Activated naive CD4-positive, alpha-beta T cell treated with anti-CD3 and anti-CD28 coated beads, Interleukin-2, amount 50 U/mL, for 72 hours (primary cell): ENCODE measurements around the gene RAB11FIP3. TPM values are rescaled to one million over a fixed set of nuclear protein-coding genes. Genes with fewer than 3 reads are reported as not detected.
A peak's percentile ranks its signal among the peaks of the same experiment; 100 is the strongest.
"Not testable (repeated sequence)": the region's sequence is repeated elsewhere in the genome, so short reads cannot be mapped to it uniquely, and the experiment has no call there.

Source experiments
- ATAC-seq, 2 donors: fragments of 150-1000 bp; cut with Tn5 transposase; 2 replicates each; pipeline ENCODE4 v1.10.0; 2021; ENCODE audit warnings: mild to moderate bottlenecking in 2 of 2, moderate library complexity in 2 of 2
- DNase-seq, 2 donors: peaks; one replicate each; pipeline ENCODE4 v3.0.0; 2021 to 2022; ENCODE audit warnings: low spot score in 2 of 2
- H3K27ac Mint-ChIP-seq, 2 donors: one replicate each; pipeline ENCODE4 v1.8.0; 2022; ENCODE audit warnings: mild to moderate bottlenecking in 2 of 2, mixed read lengths in 2 of 2
- H3K36me3 Mint-ChIP-seq, 2 donors: one replicate each; pipeline ENCODE4 v1.8.0; 2022; ENCODE audit warnings: mixed read lengths in 2 of 2
- H3K9me3 Mint-ChIP-seq, 2 donors: one replicate each; pipeline ENCODE4 v1.8.0; 2022; ENCODE audit warnings: mixed read lengths in 2 of 2
- total RNA-seq, 2 donors: library from RNA; stranded (reverse); gene quantifications; one replicate each; pipeline ENCODE4 v1.2.3, GENCODE V29; 2022

The RAB11FIP3 gene
- total RNA-seq, 2 donors from 2014 or later, result 18.6 to 32.0 TPM

- H3K27ac Mint-ChIP-seq, result peak overlapping the region in 1 of 2 donors; percentile 75
- DNase-seq (no peak), ATAC-seq (no peak)
- H3K9me3 Mint-ChIP-seq, result no peaks in the 10 kb centered on the region
- H3K36me3 Mint-ChIP-seq, result no peaks in the 10 kb centered on the region
These were observed 19.6 kb upstream of the RAB11FIP3 start for GRCh38 chr16:405548-406506.

DNA sequence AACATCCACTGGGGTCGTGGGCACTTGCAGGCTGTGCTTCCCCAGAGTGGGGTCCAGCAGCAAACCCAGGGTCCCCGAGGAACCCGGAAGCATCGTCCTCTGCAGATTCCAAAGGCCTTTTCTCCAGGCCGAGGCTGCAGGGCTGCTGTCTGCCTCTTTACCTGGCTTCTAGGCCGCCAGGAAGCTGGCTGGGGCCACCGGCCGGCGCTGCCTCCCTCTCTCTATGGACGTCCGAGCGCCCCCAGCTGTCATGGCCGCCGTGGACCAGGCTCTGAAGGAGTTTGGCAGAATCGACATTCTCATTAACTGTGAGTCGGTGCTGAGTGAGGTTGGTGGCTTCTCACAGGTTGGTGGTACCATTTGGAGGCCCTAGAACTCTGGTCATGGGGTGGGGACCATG is 18.2 kb upstream of the RAB11FIP3 start:
- DNase-seq (no peak), ATAC-seq (no peak)
- Mint-ChIP-seq H3K36me3 (no peaks in the 10 kb centered on the region), H3K9me3 (no peaks in the 10 kb centered on the region), H3K27ac (no peak overlapping the region)

DNA sequence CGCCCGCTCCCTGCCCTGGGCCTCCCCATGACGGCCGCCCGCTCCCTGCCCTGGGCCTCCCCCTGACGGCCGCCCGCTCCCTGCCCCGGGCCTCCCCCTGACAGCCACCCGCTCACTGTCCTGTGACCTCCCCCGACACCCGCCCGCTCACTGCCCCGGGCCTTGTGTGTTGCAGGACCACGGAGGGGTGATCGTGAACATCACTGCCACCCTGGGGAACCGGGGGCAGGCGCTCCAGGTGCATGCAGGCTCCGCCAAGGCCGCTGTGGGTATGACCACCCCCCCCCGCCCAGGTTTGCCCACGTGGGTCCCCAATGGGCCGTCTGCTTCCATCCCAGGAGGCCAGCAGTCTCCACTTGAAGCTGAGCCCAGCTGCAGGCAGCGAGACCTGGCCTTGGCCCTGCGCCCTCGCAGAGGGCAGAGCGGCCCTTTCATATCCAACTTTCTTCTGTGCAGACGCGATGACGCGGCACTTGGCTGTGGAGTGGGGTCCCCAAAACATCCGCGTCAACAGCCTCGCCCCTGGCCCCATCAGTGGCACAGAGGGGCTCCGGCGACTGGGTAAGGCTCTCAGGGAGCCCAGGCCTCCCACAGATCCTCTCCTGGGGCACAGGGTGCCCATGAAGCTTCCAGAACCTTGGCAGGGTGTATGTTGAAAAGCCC is 14.8 kb upstream of the RAB11FIP3 start:
- Mint-ChIP-seq H3K9me3 (no peaks in the 10 kb centered on the region), H3K36me3 (no peaks in the 10 kb centered on the region), H3K27ac (no peak overlapping the region)
- DNase-seq, result no peak
- no peak for ATAC-seq

GRCh38 chr16:411576-412265 is 13.7 kb upstream of the RAB11FIP3 start:
- Mint-ChIP-seq H3K36me3 (no peaks in the 10 kb centered on the region), H3K27ac (no peak overlapping the region), H3K9me3 (no peaks in the 10 kb centered on the region)
- no peak for DNase-seq
- no peak for ATAC-seq

GRCh38 chr16:414395-415169 is 10.9 kb upstream of the RAB11FIP3 start:
- no peaks in the 10 kb centered on the region for H3K9me3 Mint-ChIP-seq
- no peak for ATAC-seq
- H3K36me3 Mint-ChIP-seq, result no peaks in the 10 kb centered on the region
- no peak for DNase-seq
- H3K27ac Mint-ChIP-seq, result no peak overlapping the region

DNA sequence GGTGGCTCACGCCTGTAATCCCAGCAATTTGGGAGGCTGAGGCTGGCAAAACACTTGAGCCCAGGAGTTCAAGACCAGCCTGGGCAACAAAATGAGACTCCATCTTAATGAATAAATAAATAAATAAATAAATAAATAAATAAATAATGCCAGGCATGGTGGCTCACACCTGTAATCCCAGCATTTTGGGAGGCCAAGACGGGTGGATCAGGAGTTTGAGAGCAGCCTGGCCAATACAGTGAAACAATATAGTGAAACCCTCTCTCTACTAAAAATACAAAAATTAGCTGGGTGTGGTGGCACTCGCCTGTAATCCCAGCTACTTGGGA is 10.3 kb upstream of the RAB11FIP3 start:
- ATAC-seq, H3K27ac Mint-ChIP-seq, H3K9me3 Mint-ChIP-seq, H3K36me3 Mint-ChIP-seq, DNase-seq: not testable (repeated sequence)

- not testable (repeated sequence) for H3K9me3 Mint-ChIP-seq, DNase-seq
These were observed 3.3 kb upstream of the RAB11FIP3 start for GRCh38 chr16:422179-422578.

GRCh38 chr16:424033-424622 is 1.3 kb upstream of the RAB11FIP3 start:
- DNase-seq (no peak), ATAC-seq (no peak)
- Mint-ChIP-seq H3K36me3 (peaks cover 0 to 6% of the 10 kb centered on the region in 2 donors), H3K27ac (peak overlapping the region in 1 of 2 donors; percentile 60), H3K9me3 (no peaks in the 10 kb centered on the region)

More at GRCh38 chr16:422179-422578, 3.3 kb upstream of the RAB11FIP3 start:
- ATAC-seq, H3K27ac Mint-ChIP-seq, H3K36me3 Mint-ChIP-seq: not testable (repeated sequence)

DNA sequence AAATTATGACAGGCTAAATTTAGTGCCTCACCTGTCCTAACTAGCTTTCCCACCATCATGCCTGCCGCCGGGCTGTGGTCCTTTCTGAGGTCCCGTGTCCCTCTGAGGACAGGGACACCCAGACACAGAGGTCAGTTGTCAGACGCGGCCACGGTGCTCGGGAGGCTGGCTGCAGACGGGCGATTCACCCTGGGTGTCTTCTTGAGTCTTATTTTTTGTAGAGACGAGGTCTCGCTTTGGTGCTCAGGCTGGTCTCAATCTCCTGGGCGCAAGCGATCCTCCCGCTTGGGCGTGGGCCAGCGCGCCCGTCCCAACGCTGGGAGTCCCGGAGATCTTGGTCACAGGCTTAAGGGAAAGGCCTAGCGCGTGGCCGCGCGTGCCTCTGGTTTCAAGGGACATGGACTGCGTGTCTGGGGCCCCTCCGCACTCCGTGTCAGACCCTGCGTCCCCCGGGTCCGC is 797 bp upstream of the RAB11FIP3 start:
- H3K36me3 Mint-ChIP-seq, result peaks cover 0 to 6% of the 10 kb centered on the region in 2 donors
- H3K27ac Mint-ChIP-seq, result peak overlapping the region; percentile 60 to 61
- DNase-seq, result no peak
- ATAC-seq, result no peak
- H3K9me3 Mint-ChIP-seq, result no peaks in the 10 kb centered on the region

DNA sequence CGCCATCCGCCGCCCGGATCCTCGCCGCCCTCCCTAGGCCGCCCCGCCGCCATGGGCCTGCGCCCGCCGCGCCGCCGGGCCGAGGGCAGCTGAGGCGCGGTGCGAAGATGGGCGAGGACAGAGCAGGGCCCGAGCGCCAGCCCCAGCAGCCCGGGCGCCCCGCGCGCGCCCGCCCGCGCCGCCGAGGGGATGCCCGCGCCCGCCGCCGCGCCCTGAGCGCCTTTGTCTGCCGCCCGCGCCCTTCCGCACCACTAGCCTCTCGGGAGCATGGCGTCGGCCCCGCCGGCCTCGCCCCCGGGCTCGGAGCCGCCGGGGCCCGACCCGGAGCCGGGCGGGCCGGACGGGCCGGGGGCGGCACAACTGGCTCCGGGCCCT is 278 bp downstream of the RAB11FIP3 start:
- Mint-ChIP-seq H3K27ac (peak overlapping the region in 1 of 2 donors; percentile 61), H3K36me3 (peaks cover 0 to 6% of the 10 kb centered on the region in 2 donors), H3K9me3 (no peaks in the 10 kb centered on the region)
- peak; percentile 55 to 68 for DNase-seq
- peak; percentile 68 to 75 for ATAC-seq

DNA sequence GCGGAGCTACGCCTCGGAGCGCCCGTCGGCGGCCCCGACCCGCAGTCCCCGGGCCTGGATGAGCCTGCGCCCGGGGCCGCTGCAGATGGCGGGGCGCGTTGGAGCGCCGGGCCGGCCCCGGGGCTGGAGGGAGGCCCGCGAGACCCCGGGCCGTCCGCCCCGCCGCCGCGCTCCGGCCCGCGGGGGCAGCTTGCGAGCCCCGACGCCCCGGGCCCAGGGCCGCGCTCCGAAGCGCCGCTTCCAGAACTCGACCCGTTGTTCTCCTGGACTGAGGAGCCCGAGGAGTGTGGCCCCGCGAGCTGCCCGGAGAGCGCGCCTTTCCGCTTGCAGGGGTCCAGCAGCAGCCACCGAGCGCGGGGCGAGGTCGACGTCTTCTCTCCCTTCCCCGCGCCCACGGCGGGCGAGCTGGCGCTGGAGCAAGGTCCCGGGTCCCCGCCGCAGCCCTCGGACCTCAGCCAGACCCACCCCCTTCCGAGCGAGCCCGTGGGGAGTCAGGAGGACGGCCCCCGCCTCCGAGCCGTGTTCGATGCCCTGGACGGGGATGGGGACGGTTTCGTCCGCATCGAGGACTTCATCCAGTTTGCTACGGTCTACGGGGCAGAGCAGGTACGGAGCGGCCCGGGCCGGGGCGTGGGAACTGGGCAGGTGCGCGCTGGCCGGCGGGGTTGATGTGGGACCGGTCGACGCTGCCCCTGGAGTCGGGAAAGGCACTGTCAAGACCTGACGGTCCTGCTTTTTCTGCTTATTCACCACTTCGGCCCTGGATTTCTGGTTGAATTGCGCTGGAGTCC is 861 bp downstream of the RAB11FIP3 start:
- DNase-seq, result peak in 1 of 2 donors; percentile 18
- Mint-ChIP-seq H3K27ac (peak overlapping the region in 1 of 2 donors; percentile 1), H3K9me3 (no peaks in the 10 kb centered on the region), H3K36me3 (peaks cover 0 to 6% of the 10 kb centered on the region in 2 donors)
- peak in 1 of 2 donors; percentile 4 for ATAC-seq

- no peak for DNase-seq
- no peaks in the 10 kb centered on the region for H3K9me3 Mint-ChIP-seq
- no peak for ATAC-seq
- peaks cover 0 to 6% of the 10 kb centered on the region in 2 donors for H3K36me3 Mint-ChIP-seq
- H3K27ac Mint-ChIP-seq, result peak overlapping the region; percentile 1 to 73
These were observed 1.4 kb downstream of the RAB11FIP3 start for GRCh38 chr16:426906-427249.

DNA sequence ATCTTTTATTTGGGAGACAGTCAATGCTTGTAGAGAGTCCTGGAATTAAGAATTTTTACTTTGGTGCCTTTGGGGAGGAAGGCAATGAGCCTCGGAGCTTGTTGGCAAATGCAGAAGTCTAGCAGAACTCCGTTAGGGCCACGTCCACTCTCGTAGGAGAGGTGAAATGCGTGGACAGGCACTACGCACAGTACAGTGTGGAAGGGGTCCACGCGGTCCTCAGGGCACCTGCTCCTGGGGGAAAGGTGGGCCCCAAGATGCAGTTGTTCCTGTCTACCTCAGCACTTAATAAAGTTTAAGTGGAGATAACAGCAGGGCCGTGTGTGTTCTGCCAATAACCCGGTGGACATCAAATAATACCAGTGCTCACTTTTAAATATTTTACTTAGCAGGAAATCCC is 1.8 kb downstream of the RAB11FIP3 start:
- Mint-ChIP-seq H3K36me3 (peaks cover 0 to 6% of the 10 kb centered on the region in 2 donors), H3K27ac (peak overlapping the region; percentile 1 to 73), H3K9me3 (no peaks in the 10 kb centered on the region)
- no peak for ATAC-seq
- DNase-seq, result no peak

- no peak for DNase-seq
- H3K27ac Mint-ChIP-seq, result no peak overlapping the region
- peaks cover 0 to 6% of the 10 kb centered on the region in 2 donors for H3K36me3 Mint-ChIP-seq
- no peak for ATAC-seq
- no peaks in the 10 kb centered on the region for H3K9me3 Mint-ChIP-seq
These were observed 5.5 kb downstream of the RAB11FIP3 start for GRCh38 chr16:430904-431303.

GRCh38 chr16:440627-441026 is 15.2 kb downstream of the RAB11FIP3 start:
- ATAC-seq (no peak), DNase-seq (no peak)
- no peaks in the 10 kb centered on the region for H3K36me3 Mint-ChIP-seq
- no peak overlapping the region for H3K27ac Mint-ChIP-seq
- H3K9me3 Mint-ChIP-seq, result no peaks in the 10 kb centered on the region
